ENCODE data around the gene MXRA8.
"Not testable (repeated sequence)": the region's sequence is repeated elsewhere in the genome, so short reads cannot be mapped to it uniquely, and the experiment has no call there.

The MXRA8 gene

DNA sequence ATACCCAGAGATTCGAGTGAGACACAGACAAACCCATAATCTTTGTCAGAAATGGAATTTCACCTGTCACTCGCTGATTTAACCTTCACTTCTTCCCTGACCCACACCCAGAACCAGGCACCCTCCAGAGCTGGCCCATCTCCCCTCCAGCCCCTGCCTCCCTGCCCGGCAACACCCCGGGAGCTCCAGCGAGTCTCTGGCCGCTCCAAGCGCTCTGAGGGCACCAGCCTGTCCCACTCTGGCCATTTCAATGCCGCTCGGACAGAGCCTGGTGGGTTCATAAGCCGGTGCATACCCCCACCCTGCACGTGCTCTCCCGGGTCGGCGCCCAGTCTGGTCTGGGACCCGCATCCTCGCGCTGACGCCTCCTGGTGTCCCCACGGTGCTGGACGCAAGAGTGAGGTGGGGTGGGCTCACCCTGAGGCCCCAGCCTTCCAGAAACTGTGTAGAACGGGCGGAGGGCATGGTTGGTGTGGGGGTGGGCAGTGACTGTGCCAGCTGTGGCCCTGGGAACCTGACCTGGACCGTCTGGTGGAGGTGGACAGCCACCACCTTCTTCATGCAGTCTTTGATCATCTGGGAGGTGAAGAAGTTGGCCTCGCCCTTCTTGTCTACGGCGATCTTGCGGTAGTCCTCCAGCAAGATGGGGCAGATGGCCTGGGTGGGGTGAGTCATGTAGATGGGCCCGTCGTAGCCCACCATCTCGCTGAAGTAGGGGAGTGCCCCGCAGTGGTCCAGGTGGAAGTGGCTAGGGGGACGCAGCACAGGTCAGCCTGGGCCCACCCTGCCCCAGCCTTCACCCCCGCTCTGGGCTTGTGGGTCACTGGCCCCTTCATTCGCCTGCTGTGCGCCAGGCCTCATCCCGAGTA is 39.3 kb downstream of the MXRA8 start:
- DNase-seq: no peak

DNA sequence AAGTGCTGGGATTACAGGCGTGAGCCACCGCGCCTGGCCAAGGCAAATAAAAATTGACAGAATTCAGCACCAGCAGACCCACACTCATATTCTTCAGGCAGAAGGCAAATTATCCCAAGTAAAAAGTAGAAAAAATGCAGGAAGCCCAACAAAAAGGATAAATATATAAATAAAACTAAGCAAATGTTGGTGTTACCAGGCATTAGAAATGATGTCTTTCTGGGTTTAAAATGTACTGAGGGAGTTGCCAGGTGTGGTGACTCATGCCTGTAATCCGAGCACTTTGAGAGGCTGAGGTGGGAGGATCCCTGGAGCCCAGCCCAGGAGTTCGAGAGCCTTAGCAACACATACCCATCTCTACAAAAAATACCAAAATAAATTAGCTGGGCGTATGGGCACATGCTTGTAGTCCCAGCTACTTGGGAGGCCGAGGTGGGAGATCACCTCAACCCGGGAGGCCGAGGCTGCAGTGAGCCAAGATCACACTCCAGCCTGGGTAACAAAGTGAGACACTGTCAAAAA is 40.2 kb downstream of the MXRA8 start:
- no peak for DNase-seq

DNA sequence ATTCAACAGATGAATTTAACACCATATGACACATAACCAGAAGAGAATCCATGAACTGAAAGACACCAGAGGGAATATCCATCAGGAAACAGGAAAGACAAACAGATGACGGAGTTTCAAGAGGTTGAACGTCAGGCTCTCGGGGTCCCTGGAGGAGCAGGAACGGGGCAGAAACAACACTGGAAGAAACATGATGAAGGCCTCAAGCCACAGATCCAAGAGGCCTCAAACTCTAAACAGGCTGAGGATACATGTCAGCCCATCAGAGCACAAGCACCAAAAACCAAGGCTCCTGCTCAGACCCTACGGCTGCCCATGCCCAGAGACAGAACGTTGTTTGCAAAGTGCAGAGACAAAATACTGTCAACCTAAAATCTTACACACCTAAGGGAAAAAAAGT is 40.9 kb downstream of the MXRA8 start:
- DNase-seq: no peak

DNA sequence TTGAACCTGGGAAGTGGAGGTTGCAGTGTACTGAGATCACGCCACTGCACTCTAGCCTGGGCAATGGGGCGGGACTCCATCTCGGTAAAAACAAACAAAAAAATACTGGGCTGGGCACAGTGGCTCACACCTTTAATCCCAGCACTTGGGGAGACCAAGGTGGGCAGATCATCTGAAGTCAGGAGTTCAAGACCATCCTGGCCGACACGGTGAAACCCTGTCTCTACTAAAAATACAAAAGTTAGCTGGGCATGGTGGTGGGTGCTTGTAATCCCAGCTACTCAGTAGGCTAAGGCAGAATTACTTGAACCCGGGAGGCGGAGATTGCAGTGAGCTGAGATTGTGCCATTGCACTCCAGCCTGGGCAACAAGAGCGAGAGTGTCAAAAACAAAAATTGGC is 42.2 kb downstream of the MXRA8 start:
- DNase-seq: not testable (repeated sequence)

DNA sequence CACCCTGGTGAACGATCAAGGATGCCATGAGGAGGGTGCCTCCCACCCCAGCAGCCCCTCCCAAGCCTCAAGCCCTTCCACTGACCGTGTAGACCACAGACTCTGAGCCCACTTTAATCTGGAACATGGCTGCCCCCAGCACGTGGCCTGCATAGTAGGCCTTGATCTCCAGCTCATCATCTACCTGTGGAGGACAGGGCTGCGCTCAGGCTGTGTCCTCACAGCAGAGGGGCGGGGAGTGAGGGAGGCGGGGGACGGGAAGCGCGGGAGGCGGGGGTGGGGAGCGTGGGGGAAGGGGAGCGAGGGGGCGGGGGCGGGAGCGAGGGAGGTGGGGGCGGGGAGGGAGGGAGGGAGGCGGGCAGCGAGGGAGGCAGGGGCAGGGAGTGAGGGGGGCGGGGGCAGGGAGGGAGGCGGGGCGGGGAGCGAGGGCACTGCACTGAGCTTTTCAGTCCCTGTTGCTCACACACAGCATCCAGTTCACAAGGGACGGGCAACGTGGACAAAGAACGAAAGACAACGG is 42.9 kb downstream of the MXRA8 start:
- DNase-seq: no peak

DNA sequence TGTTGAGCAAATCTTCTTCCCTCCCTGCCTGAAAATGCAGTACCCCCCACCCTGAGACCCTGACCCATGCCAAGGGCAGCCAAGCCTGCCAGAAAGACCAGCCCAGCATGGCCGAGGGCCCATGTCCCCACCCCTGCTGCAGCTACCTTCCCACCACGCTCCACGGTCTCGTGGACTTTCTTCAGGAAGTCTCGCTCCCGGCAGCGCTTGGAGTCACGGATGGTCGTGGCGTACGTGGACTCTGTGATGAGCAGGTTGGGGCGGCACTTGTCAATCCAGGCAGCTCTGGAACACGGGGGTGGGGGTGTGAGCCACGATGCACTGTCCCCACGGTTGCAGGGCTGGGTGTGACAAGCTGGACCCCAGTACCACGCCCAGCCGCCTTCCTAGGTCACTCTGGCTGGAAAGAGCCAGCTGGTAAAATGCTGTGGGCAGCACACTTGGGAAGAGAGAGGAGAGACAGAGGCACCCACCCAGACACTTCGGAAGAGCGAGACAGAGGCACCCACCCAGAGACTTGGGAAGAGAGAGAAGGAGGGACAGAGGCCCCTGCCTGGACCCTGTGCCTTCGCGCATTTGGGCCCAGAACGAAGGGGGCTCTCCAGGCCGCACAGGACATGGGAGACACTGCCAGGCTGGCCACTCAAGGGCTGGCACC is 43.5 kb downstream of the MXRA8 start:
- DNase-seq: no peak

DNA sequence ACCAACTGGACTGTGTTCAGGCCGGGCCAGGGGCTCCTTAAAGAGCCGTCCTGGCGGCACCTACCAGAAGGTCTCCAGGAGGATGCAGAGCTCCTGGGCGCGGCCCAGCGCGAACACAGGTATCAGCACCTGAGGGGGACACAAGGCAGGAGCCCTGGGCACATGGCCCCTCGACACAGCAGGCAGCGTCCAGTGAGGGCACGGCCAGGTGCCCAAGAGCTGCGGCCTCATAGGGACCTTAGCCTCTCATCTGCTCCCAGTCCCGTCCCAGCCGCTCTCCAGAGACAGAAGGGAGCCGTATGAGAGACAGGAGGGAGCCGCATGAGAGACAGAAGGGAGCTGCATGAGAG is 44.1 kb downstream of the MXRA8 start:
- no peak for DNase-seq

DNA sequence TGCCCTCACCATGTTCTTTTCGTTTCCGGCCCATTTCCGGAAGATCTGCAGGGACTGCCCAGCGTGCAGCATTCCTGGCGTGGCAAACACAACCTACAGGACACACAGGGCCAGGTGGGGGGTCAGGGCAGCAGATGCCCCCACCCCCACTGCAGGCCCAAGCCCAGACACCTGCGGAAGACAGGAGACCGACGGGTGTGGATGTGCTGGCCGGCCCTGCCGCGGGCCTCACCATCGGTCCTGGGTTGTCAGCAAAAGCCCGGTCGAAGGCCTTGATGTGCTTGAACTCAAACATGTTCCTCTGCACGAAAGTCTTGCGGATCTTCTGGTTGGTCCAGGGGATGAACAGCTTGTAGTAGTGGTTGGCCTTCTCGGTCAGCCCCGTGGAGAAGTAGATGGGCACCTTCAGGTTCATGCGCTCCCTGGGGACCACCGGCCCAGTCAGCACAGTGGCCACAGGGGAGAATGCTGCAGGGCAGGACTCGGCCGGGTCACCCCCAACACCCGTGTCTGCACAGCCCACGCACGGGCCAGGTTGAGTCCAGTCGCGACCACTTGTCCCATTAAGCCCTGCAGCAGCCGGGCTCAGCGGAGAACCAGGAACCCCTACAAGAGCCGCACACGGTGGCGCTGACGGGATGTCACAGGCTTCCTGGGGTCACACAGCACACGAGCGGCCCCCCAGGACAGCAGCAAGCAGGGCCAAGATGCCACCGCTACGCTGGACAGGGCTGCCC is 44.7 kb downstream of the MXRA8 start:
- DNase-seq: no peak

DNA sequence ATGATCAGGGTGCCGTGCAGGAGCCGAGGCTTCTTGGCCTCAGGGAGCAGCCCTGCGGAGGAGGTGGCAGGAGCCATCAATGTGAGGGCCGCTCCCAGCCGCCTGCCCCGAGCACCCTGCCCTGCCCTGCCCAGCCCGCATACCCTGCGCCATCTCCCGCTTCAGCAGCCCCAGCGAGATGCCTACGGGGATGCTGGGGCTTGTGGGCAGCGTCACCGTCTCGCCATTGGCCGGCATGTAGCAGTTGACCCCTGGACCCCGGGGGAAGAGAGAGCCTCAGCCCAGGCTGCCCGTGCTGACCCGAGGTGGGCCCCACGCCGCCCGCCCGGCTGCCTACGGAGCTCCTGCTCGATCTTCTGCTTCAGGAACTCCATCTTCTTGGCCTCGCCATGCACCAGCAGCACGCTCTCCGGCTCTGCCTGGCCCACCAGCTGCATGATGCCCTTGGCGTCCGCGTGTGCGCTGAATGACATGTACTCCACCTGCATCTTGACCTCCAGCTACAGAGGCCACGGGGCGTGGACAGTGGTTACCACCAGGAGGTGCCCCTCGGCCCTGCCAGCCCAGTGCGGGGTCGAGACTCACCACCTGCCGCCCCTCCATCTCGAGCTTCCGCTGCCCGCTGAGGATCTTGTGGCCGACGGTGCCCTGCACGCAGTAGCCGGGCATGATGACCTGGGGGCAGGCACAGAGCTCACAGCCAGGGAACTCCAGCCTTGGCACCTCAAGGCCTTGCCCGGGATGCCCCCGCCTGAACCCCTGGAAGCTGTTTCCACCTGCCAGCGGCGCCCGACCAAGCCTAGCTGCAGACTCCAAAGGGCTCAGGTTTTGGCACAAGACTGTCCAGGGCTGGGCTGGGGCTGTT is 45.7 kb downstream of the MXRA8 start:
- no peak for DNase-seq

DNA sequence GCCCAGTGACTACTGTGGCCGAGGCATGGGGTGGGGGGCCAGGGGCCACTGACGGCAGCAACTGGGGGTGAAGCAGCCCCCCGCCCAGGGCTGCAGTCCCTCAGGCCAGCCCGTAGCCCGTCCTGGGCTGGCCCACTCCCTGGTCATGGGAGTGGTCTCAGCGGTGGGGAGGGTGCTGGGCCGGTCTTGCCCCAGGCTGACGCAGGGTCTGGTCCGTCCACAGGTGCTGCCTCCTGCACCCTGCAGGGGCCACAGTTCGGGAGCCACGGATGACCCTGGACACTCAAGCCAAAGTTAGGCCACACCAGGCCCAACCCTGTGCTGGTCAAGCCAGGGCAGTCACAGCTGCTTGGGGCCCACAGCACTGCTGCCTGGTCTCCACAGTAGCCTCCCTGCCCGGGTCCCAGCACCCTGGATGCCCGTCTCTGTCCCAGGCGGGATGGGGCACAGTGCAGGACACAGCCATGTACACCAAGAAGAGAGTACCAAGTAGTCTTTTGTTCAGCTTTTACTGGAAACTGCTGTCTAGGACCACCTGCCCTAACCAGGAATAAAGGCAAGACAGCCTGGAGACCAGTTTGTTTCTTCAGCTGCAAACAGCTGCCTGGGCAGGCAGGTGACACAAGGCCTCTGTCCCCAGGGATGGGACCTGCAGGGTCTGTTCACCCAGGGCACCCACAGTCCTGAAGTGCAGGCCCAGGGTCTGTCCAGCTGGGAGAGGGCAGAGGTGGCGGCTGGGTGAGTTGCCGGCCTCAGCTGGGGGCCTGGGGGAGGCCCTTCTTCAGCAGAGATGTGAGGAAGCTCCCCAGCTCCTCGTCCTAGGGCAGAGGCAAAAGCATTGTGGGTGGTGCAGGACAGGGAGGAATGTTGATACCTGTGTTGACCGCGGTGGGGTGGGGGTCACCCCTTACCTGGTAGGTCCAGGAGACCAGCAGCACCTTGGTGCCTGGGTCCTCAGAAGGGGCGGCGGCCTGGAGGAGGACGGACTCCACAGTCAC is 46.9 kb downstream of the MXRA8 start:
- no peak for DNase-seq

DNA sequence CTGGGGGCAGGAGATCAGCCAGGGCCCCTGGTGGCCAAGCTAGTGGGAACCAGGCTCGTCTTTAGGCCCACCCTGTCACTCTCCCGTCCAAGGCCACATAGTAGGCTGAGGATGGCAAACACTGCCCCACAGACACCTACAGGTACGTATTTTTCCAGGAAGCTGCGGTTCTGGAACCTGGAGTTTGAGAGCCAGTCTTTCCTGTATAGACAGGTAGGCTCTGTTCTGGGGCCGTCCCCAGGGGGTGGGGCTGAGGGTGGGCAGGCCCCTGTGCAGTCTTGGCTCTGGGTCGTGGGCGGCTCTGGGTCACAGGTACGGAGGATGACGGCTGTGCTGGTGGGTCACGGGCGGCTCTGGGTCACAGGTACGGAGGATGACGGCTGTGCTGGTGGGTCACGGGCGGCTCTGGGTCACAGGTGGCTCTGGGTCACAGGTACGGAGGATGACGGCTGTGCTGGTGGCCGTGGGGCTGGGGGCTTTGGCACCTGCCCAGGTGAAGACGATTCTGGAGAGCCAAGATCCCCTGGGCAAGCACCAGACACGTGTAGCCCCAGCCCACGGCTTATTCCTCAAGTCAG is 47.8 kb downstream of the MXRA8 start:
- no peak for DNase-seq

DNA sequence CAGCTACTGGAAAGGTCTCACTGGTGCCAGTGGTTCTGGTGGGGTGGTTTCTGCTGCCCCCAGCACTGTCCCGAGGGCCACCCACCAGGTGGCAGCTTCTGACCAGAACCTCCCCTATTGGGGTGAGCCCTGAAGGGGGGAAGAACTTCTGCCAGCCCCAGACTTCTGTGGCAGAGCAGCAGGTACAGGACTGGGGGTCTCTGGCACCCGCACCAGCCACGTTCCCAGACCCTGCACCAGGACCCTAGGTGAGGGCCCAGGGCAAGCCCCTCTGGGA is 48.3 kb downstream of the MXRA8 start:
- DNase-seq: no peak

DNA sequence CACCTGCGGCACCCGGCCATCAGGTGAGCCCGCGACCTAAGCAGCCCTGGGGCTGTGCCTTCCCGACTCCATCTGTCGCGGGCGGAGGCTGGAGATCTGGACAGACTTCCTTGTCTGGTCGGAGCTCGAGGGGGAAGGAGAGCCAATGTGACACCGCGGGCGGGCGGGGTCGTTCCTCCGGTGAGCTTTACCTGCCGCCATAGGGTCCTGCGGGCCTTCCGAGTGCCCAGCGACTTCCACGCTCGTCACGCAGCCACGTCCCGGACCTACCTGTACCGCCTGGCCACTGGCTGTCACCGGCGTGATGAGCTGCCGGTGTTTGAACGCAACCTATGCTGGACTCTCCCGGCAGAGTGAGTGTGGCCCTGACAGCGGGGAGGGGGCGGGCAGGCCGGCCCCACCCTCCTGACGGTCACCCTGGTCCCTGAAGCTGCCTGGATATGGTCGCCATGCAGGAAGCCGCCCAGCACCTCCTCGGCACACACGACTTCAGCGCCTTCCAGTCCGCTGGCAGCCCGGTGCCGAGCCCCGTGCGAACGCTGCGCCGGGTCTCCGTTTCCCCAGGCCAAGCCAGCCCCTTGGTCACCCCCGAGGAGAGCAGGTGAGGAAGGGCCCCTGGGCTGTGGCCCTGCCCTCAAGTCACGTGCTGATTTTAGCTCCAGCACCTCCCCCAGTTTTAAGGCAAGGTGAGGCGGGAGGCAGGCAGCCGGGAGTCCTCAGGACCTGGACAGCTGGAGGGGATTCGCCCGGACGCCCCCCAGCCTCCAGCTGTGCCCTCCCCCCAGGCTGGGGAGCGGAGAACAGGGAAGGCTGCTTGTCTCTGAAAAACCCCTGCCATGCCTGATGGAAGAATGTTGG is 48.9 kb downstream of the MXRA8 start:
- DNase-seq: no peak

DNA sequence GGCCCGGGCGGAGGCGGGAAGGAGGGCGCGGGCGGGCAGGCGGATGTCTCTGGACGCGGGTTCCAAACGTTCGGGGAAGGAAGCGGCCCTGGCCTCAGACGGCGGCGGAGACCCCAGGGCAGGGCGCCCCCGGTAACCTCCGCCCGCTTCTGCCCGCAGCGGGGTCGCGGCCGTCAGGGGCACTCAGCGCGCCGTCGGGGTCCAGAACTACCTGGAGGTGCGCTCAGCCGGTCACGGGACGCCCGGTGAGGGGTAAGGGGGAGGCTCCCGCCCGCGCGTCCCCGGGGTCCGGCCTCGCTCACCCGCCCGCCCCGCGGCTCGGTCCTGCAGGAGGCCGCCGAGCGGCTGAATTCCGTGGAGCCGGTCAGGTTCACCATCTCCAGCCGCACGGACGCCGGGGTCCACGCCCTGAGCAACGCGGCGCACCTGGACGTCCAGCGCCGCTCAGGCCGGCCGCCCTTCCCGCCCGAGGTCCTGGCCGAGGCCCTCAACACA is 49.6 kb downstream of the MXRA8 start:
- no peak for DNase-seq

DNA sequence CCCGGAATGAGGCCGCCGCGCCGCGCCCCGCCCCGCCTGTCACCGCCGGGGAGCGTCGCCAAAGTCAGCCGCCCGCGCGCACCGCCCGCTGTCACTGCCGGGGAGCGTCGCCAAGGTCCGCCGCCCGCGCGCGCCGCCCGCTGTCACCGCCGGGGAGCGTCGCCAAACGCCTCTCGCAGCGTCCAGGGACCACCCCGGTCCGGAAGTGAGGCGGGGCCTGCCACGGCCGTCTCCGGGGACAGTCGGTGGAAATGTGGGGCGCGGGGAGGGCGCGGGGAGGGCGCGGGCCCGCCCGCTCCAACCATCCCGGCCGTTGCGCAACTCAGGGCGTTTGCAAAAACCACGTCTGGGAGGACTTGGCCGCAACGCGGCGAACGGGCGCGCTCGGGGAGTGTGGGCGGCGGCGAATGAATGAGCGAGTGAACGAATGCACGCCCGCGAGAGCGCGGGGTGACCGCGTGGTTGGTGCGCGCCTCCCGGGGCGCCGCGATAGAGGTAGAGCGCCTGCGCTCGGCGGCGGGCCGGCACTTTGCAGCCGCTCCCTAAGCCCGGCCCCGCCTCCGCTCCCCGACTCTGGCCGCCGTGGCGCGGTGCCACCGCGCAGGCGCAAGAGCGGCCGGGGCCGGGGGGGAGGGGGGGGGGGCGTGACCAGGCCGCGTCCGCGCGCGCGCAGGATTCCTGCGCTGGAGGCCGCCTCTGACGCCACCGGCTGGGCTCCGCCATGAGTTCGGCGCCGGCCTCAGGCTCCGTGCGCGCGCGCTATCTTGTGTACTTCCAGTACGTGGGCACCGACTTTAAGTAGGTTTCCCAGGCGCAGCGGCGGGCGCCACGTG is 50.2 kb downstream of the MXRA8 start, which contains the start of the genes ACAP3 and PUSL1:
ACAP3 (minus strand) TSS at position 8 of the 833 bp plus-strand sequence. CDS start 115 bp downstream, outside the sequence.
PUSL1 (plus strand) TSS at position 675 of the 833 bp plus-strand sequence; CDS start at position 722, 47 bp downstream.
- DNase-seq: peak; percentile 90 to 92

DNA sequence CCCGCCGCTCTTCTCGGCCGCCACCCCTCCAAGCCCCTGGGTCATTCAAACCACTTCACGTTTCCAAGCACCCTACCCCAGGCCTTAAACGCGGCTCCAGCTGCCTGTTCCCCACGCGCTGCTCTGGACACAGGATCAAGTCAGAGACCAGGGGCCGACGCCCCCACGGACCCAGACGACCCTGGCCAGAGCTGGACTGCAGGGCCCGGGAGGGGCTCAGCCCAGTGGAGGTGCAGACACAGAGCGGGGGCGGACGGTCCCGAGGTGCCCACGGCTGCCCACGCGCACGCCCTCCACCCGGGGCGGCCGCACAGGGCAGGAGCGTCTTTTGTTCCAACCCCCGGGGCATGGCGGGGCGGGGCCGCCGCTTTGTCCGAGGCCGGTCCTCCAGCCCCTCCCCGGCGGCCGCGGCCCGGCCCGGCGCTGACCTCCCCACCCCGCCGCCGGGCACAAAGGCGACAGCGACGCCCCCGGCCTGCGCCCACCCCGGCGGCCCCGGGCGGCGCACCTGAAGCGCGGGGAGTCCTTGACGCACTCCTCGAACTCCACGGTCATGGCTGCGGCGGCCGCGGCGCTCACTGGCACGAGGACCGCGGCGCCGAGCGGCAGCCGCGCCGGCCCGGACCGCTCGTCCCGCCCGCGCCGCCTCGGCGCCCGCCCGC is 51.0 kb downstream of the MXRA8 start:
- no peak for DNase-seq

DNA sequence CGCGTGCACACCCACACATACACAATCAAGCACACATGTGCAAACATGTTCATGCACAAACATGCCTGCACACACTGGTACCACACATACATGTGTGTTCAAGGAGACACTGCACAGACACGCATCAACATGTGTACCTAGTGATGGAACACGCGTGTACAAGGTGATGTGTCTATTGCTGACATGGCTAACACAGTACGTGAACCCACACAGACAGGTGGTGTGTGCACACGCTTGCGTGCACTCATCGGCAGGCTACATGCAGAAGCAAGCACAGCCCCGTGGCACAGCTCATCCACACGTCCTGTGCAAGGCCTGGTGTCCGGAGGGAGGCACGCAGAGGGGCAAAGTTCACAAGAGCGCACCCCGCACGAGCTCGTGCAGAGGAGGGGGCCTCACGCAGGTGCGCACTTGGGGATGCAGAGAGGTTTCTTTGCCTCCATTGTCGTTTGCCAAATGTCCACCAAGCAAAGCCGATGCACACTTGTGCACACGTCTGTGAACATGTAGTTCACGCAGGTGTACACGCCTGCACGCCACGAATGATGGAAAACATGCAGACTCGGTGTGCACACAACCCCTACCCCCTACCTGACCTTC is 51.6 kb downstream of the MXRA8 start:
- no peak for DNase-seq

Measured in CD4-positive, alpha-beta T cell treated with Interleukin-1 beta for 1 hour (primary cell).